HEK293 (cell line): ENCODE measurements around the gene CDC42EP5.

Experiments used
- ZNF274 ChIP-seq, 2 experiments: fragments of 200-500 bp in 1 of 2; fragments of 450-650 bp in 1 of 2; sonication (Bioruptor generic) in 1 of 2; formaldehyde crosslinking in 1 of 2; IDR thresholded peaks; 2 replicates each; pipeline versions ENCODE4 v1.5.1 to v1.6.1; 2014 to 2016; ENCODE audit warnings: borderline replicate concordance in 1 of 2, inconsistent platforms in 1 of 2, low read length in 1 of 2, missing biosample characterization in 1 of 2, missing genetic modification characterization in 1 of 2
- TF ChIP-seq, protein P1 (sequence below): fragments of 450-650 bp; formaldehyde crosslinking; IDR thresholded peaks from 2 replicates; pipeline ENCODE4 v1.5.1; 2016; ENCODE audit warnings: missing biosample characterization, missing genetic modification characterization
- TF ChIP-seq, protein P2 (sequence below): fragments of 450-650 bp; formaldehyde crosslinking; IDR thresholded peaks from 2 replicates; pipeline ENCODE4 v1.5.1; 2016; ENCODE audit warnings: missing biosample characterization, missing genetic modification characterization
- TF ChIP-seq, protein P3 (sequence below): fragments of 450-650 bp; formaldehyde crosslinking; IDR thresholded peaks from 2 replicates; pipeline ENCODE4 v1.5.1; 2016; ENCODE audit warnings: missing biosample characterization, missing genetic modification characterization

GRCh38 chr19:54434873-54435214 is 38.3 kb downstream of the CDC42EP5 start:
- no peak for TF ChIP-seq ZNF274 (IDR thresholded peaks at IDR 0.05; ENCODE audit: low read length)
- TF ChIP-seq ZNF274 (tag by site-specific recombination; IDR thresholded peaks at IDR 0.05; ENCODE audit: borderline replicate concordance) = no peak
- TF ChIP-seq, protein P1, sequence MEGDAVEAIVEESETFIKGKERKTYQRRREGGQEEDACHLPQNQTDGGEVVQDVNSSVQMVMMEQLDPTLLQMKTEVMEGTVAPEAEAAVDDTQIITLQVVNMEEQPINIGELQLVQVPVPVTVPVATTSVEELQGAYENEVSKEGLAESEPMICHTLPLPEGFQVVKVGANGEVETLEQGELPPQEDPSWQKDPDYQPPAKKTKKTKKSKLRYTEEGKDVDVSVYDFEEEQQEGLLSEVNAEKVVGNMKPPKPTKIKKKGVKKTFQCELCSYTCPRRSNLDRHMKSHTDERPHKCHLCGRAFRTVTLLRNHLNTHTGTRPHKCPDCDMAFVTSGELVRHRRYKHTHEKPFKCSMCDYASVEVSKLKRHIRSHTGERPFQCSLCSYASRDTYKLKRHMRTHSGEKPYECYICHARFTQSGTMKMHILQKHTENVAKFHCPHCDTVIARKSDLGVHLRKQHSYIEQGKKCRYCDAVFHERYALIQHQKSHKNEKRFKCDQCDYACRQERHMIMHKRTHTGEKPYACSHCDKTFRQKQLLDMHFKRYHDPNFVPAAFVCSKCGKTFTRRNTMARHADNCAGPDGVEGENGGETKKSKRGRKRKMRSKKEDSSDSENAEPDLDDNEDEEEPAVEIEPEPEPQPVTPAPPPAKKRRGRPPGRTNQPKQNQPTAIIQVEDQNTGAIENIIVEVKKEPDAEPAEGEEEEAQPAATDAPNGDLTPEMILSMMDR (tag by site-specific recombination) = no peak
- TF ChIP-seq, protein P2, sequence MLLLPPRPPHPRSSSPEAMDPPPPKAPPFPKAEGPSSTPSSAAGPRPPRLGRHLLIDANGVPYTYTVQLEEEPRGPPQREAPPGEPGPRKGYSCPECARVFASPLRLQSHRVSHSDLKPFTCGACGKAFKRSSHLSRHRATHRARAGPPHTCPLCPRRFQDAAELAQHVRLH (tag by site-specific recombination) = no peak
- TF ChIP-seq, protein P3, sequence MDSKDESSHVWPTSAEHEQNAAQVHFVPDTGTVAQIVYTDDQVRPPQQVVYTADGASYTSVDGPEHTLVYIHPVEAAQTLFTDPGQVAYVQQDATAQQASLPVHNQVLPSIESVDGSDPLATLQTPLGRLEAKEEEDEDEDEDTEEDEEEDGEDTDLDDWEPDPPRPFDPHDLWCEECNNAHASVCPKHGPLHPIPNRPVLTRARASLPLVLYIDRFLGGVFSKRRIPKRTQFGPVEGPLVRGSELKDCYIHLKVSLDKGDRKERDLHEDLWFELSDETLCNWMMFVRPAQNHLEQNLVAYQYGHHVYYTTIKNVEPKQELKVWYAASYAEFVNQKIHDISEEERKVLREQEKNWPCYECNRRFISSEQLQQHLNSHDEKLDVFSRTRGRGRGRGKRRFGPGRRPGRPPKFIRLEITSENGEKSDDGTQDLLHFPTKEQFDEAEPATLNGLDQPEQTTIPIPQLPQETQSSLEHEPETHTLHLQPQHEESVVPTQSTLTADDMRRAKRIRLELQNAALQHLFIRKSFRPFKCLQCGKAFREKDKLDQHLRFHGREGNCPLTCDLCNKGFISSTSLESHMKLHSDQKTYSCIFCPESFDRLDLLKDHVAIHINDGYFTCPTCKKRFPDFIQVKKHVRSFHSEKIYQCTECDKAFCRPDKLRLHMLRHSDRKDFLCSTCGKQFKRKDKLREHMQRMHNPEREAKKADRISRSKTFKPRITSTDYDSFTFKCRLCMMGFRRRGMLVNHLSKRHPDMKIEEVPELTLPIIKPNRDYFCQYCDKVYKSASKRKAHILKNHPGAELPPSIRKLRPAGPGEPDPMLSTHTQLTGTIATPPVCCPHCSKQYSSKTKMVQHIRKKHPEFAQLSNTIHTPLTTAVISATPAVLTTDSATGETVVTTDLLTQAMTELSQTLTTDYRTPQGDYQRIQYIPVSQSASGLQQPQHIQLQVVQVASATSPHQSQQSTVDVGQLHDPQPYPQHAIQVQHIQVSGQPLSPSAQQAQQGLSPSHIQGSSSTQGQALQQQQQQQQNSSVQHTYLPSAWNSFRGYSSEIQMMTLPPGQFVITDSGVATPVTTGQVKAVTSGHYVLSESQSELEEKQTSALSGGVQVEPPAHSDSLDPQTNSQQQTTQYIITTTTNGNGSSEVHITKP (tag by site-specific recombination) = no peak
